GM12892 (cell line): ENCODE measurements around the gene ATP6V0E1.
"Not testable (repeated sequence)": the region's sequence is repeated elsewhere in the genome, so short reads cannot be mapped to it uniquely, and the experiment has no call there.

ENCODE experiments used
- DNase-seq: peaks from one replicate; pipeline ENCODE4 v3.0.0; 2011; ENCODE audit not compliant: insufficient read length
- FAIRE-seq: peaks from 2 replicates; lab custom pipeline; 2011; peaks lifted over from hg19 to GRCh38; lab: Jason Lieb, UNC
- POLR2A ChIP-seq: IDR thresholded peaks from 2 replicates; pipeline ENCODE4 v1.6.1; 2011; ENCODE audit warnings: low read depth, low read length, control low read depth
- POLR2AphosphoS5 ChIP-seq: IDR thresholded peaks from 2 replicates; pipeline ENCODE4 v1.6.1; 2011; ENCODE audit warnings: low read depth, low read length, control low read depth
- TAF1 ChIP-seq: IDR thresholded peaks from 2 replicates; pipeline ENCODE4 v1.6.1; 2011; ENCODE audit warnings: low read depth, mild to moderate bottlenecking, control low read depth, low read length, borderline replicate concordance

Gene ATP6V0E1

DNA sequence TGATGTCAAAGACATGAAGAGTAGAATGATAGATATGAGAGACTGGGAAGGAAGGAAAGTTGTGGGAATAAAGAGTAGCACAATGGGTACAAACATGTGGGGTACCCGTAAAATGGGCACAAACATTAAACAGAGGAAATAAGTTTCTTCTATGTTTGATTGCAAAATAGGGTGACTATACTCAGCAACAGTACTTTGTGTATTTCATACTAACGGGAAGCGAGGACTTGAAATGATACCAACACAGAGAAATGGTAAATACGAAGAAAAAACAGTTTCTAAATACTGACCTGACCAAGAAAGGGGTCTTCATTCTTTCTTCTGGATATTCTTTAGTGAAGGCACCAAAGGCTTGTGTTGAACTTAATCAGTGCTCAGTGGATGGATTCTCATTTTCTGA is 31.1 kb downstream of the ATP6V0E1 start:
- FAIRE-seq (no peak), DNase-seq (no peak)
- no peak for TF ChIP-seq POLR2AphosphoS5
- no peak for TF ChIP-seq POLR2A
- TF ChIP-seq TAF1, result no peak

DNA sequence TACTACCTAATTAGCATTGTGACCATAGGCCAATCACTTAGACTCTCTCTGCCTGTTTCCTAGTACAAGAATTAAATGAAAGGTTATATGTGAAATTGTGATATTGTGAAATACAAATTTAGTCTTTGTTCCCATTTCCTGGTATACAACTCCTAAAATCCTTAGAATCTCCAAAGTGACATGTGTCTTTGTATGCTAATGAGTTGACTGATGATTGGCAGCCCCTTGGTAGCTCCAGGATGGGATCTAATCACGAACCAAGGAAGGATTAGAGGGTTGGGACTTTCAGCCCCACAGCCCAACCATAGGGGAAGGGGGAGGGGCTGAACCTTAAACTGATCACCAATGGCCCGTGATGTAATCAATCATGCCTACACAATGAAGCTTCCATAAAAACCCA is 31.6 kb downstream of the ATP6V0E1 start:
- DNase-seq (no peak), FAIRE-seq (no peak)
- TF ChIP-seq POLR2A (no peak), TAF1 (no peak), POLR2AphosphoS5 (no peak)

DNA sequence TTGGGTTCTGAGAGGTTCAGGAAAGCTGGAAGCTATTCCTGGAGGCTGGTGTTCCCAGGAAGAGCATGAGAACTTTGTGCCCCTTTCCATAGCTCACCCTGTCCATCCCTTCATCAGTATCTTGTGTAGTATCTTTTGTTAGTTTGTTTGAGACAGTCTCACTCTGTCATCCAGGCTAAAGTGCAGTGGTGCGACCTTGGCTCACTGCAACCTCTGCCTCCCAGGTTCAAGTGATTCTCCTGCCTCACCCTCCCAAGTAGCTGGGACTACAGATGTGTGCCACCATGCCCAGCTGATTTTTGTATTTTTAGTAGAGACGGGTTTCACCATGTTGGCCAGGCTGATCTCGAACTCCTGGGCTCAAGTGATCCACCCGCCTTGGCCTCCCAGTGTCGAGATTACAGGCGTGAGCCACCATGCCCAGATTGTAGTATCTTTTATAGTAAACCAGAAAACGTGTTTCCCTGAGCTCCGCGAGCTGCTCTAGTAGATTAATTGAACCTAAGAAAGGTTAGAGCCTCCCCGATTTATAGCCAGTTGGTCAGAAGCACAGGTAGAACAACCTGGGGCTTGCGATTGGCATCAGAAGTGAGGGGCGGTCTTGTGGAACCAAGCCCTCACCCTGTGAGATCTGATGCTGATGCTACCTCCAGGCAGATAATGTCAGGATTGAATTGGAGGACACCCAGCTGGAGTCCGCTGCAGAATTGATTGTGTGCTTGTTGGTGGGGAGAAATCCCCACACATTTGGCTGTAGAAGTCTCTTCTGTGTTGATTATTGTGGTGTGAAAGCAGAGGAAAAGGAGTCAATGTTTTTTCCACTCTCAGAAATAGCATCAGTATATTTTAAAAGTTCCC is 32.3 kb downstream of the ATP6V0E1 start:
- TF ChIP-seq TAF1, result no peak
- no peak for TF ChIP-seq POLR2AphosphoS5
- TF ChIP-seq POLR2A, result no peak
- FAIRE-seq (no peak), DNase-seq (no peak)

DNA sequence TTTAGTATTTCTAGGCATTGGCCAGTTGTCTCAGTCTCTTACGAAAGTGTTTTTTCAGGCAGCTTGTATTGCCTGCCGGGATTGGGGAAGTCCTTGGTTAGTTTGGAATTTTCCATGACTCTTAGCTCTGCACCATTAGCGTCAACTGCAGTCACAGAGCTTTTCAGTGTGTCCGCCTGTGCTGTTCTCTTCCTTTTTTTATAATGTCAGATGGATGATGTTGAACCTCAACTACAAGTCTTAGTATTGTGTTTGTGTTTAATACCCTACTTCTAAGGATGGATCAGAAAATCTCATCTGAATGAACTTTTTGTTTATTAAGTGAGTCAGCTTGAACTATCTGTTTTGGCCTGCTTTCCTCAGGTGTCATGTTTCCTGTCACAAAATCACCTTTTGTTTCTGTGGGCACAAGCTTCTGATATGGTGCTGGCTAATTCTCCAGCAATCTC is 33.1 kb downstream of the ATP6V0E1 start:
- no peak for DNase-seq
- no peak for TF ChIP-seq POLR2A
- no peak for TF ChIP-seq TAF1
- TF ChIP-seq POLR2AphosphoS5, result no peak
- FAIRE-seq, result no peak

DNA sequence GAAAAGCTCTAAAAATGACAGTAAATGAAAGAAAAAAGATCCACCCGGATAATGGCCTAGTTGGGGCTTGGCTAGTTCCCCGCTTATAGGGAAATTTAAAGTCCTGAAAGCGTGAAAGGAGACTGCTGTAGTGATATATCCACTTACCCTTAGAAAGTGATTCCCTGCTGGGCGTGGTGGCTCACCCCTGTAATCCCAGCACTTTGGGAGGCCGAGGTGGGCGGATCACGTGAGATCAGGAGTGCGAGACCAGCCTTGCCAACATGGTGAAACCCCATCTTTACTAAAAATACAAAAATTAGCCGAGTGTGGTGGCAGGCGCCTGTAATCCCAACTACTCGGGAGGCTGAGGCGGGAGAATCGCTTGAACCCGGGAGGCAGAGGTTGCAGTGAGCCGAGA is 33.5 kb downstream of the ATP6V0E1 start:
- not testable (repeated sequence) for FAIRE-seq, DNase-seq

DNA sequence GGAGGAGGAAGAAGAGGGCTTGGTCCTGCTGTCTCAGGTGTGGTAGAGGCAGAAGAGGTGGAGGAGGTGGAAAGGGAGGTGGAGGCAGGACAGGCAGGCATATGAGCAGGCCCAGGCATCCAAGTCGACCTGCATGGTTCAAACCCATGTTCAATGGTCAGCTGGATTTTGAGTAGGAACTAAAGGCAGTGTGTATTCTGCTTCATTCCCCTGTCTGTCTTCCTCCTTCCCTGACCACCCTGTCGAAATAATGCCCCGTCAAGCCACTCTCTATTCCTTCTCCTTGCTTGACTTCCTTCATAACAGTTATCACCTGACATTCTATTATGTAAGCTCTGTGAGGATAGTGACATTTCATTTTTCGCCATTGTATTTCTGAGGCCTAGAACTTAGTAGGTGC is 34.8 kb downstream of the ATP6V0E1 start:
- TF ChIP-seq TAF1, result no peak
- DNase-seq (no peak), FAIRE-seq (no peak)

DNA sequence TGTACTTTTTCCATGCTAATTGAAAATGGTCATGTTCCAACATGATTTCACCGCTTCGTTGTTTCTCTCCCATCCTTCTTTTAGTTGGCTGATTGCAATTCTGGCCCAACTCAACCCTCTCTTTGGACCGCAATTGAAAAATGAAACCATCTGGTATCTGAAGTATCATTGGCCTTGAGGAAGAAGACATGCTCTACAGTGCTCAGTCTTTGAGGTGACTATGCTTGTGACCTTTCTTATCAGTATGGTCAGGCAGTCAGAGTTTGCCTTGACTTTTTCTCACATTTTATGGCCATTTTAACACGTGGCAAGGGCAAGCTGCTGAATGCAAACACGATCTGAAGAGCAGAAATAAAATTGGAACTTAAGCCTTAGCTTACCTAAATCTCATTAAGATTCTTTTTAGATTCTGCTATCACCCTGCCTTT is 36.6 kb downstream of the ATP6V0E1 start:
- no peak for DNase-seq
- TF ChIP-seq POLR2AphosphoS5 (no peak), POLR2A (no peak), TAF1 (no peak)
- no peak for FAIRE-seq

DNA sequence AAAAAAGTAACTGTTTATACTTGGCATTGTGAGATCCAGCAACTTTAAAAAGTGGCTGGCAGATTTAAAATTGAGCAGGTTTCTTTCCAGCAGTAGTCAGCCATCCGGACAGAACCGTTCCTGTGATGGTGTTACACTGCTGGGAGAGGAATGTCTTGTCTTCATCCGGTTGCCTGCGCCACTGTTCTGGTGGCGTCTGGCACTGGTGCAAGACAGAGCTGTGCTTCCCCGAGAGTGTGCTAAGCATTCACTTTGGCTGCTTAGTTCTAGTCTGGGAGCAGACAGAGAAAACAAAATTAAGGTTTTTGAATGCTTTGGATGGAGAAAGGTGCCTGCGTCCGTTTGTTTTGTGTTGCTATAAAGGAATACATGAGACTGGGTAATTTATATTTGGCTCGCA is 37.1 kb downstream of the ATP6V0E1 start:
- TF ChIP-seq POLR2AphosphoS5, result no peak
- TF ChIP-seq TAF1, result no peak
- no peak for TF ChIP-seq POLR2A
- no peak for FAIRE-seq
- no peak for DNase-seq

DNA sequence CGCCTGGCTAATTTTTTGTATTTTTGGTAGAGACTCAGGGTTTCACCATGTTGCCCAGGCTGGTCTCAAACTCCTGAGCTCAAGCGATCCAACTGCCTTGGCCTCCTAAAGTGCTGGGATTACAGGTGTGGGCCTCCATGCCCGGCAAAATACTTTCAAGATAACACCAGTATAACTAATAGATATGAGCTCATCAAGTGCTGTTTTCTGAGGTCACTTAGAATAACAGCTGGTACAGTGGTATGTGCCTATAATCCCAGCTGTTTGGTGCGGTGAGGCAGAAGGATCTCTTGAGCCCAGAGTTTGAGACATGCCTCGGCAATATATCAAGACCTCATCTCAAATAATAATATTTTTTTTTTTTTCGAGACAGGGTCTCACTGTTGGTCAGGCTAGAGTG is 42.1 kb downstream of the ATP6V0E1 start:
- FAIRE-seq (no peak), DNase-seq (no peak)
- TF ChIP-seq POLR2AphosphoS5, result no peak
- no peak for TF ChIP-seq TAF1
- no peak for TF ChIP-seq POLR2A

DNA sequence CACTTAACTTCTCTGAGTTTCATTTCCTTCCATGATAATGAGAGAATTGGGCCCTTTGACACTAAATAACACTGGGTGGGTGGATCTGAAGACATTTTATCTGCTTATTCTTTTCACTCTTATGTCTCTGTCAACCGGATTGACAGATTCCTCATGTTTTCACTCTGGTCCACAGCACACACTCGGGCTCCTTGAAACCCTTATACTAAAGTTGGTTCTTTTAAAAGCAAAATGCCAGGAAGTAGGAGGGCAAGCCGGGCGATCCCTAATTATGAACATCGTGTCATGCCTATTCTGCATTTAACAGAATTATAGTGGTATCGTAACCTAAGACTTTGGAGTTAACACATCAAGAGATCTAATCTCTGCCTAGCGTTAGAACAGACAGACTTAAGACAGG is 44.3 kb downstream of the ATP6V0E1 start:
- DNase-seq, result no peak
- no peak for FAIRE-seq
- TF ChIP-seq TAF1, result no peak

DNA sequence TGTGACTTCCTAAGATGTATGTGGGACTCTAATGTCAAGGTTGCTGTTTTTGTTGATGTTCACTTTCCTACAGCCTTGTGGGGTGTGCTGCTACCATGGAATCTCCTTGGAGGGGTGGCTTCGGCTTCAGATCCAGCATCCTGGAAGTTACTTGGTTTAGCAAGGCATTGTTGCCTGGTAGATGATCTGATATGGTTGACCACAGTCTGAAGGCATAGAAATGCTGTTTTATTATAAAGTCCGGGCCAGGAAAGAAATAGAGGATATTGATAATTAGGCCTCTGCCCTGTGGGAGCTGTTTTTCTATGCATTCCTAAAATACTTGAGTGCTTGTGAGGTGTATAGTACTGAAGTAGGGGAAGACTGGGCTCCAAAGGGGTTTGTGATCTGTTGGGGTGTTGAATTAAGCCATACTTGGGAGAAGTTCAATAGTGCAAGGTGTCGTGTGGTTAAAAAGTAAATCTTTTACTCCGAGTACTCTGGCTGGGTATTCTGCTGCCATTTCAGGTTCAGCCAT is 45.3 kb downstream of the ATP6V0E1 start:
- TF ChIP-seq POLR2A (no peak), POLR2AphosphoS5 (no peak), TAF1 (no peak)
- no peak for FAIRE-seq

DNA sequence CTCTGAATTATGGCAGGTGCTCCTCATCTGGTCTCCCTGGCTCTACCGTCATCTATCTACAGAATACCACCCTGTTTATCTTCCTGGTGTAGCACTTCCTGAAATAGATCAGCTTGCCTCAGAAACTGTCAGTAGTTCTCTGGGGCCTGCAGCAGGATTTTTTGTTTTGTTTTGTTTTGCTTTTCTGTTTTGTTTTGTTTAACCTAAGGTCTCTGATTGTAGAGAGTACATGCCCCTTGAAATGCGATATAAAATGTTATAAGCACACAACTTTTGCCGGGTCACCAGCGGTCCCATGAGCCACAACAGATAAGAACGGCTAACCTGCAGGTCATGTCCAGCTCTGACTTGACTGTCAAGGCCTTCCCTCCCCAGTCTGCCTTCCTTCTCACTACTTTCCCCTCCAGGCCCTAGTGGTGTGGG is 45.9 kb downstream of the ATP6V0E1 start:
- DNase-seq (no peak), FAIRE-seq (no peak)

More for the DNA sequence above, 45.3 kb downstream of the ATP6V0E1 start:
- no peak for DNase-seq

DNA sequence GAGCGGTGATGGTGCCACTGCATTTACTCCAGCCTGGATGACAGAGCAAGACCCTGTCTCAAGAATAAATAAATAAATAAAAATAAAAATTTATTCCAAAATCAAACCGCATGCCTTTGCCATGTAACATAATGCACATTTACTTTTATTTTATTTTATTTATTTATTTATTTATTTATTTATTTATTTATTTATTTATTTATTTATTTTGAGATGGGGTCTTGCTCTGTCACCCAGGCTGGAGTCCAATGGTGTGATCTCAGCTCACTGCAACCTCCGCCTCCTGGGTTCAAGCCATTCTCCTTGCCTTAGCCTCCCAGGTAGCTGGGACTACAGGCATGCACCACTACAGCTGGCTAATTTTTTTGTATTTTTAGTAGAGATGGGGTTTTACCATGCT is 48.5 kb downstream of the ATP6V0E1 start:
- FAIRE-seq, DNase-seq: not testable (repeated sequence)

More for the DNA sequence above, 45.9 kb downstream of the ATP6V0E1 start:
- TF ChIP-seq POLR2AphosphoS5, result no peak
- TF ChIP-seq POLR2A, result no peak
- TF ChIP-seq TAF1, result no peak
